ENCODE data around the gene PLAC1.

PLAC1 gene

GRCh38 chrX:134588806-134589205 is 69.5 kb downstream of the PLAC1 start:
- TF ChIP-seq, protein P1, sequence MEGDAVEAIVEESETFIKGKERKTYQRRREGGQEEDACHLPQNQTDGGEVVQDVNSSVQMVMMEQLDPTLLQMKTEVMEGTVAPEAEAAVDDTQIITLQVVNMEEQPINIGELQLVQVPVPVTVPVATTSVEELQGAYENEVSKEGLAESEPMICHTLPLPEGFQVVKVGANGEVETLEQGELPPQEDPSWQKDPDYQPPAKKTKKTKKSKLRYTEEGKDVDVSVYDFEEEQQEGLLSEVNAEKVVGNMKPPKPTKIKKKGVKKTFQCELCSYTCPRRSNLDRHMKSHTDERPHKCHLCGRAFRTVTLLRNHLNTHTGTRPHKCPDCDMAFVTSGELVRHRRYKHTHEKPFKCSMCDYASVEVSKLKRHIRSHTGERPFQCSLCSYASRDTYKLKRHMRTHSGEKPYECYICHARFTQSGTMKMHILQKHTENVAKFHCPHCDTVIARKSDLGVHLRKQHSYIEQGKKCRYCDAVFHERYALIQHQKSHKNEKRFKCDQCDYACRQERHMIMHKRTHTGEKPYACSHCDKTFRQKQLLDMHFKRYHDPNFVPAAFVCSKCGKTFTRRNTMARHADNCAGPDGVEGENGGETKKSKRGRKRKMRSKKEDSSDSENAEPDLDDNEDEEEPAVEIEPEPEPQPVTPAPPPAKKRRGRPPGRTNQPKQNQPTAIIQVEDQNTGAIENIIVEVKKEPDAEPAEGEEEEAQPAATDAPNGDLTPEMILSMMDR (IDR thresholded peaks at IDR 0.05; ENCODE audit: low read depth, low read length): no peak

DNA sequence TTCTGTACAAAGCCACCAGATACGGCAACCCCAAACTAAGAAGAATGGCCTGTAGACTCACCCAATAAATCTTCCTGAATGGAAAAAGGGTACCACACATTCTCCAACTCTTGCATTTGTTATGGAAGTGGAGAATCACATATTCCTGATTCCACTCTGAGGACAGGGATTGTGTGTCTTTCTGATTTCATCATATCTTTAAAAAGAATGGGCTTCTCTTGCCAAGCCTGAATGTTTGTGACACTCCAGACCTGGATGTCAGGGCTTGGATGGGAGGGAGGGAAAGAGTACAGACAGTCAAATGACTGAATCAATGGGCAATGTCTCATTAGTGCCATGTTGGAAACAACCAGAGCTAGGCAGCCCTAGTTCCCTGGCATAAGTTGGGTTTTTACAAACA is 77.4 kb downstream of the PLAC1 start:
- no peak overlapping the region for H3K4me3 ChIP-seq (replicated peaks in 1 of 2; ENCODE audit: low read depth in 2 of 2, low read length in 2 of 2)
- peak in 1 of 2 donors; percentile 29 for DNase-seq (ENCODE audit: low read depth in 2 of 2)
- TF ChIP-seq, protein P1 (IDR thresholded peaks at IDR 0.05; ENCODE audit: low read depth, low read length): no peak

More at GRCh38 chrX:134588806-134589205, 69.5 kb downstream of the PLAC1 start:
- no peak for DNase-seq (ENCODE audit: low read depth in 2 of 2)
- H3K4me3 ChIP-seq (replicated peaks in 1 of 2; ENCODE audit: low read depth in 2 of 2, low read length in 2 of 2): no peak overlapping the region

DNA sequence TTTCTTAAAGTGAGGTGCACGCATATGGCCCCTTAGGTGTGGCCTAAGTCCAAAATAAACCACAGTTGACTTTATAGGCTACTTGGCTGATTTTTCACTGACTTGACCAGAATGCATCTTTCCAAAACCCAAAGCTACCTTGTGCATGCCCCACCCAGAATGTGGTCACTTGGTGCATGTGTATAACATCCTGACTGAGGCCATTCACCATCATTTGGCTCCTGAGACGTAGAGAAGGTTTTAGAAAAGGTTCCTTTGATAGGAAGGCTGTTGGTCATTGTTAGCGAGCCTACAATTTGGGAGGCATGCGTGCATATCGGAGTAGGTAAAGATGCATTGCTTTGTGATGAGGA is 84.6 kb downstream of the PLAC1 start:
- TF ChIP-seq, protein P1 (IDR thresholded peaks at IDR 0.05; ENCODE audit: low read depth, low read length): no peak
- no peak overlapping the region for H3K4me3 ChIP-seq (replicated peaks in 1 of 2; ENCODE audit: low read depth in 2 of 2, low read length in 2 of 2)
- DNase-seq (ENCODE audit: low read depth in 2 of 2): no peak

GRCh38 chrX:134572816-134573682 is 85.2 kb downstream of the PLAC1 start:
- peak in 1 of 2 donors; percentile 26 for DNase-seq (ENCODE audit: low read depth in 2 of 2)
- TF ChIP-seq, protein P1 (IDR thresholded peaks at IDR 0.05; ENCODE audit: low read depth, low read length): no peak
- no peak overlapping the region for H3K4me3 ChIP-seq (replicated peaks in 1 of 2; ENCODE audit: low read depth in 2 of 2, low read length in 2 of 2)

GRCh38 chrX:134571796-134572195 is 86.5 kb downstream of the PLAC1 start:
- H3K4me3 ChIP-seq (replicated peaks in 1 of 2; ENCODE audit: low read depth in 2 of 2, low read length in 2 of 2): no peak overlapping the region
- TF ChIP-seq, protein P1 (IDR thresholded peaks at IDR 0.05; ENCODE audit: low read depth, low read length): no peak
- DNase-seq (ENCODE audit: low read depth in 2 of 2): peak in 1 of 2 donors; percentile 45

DNA sequence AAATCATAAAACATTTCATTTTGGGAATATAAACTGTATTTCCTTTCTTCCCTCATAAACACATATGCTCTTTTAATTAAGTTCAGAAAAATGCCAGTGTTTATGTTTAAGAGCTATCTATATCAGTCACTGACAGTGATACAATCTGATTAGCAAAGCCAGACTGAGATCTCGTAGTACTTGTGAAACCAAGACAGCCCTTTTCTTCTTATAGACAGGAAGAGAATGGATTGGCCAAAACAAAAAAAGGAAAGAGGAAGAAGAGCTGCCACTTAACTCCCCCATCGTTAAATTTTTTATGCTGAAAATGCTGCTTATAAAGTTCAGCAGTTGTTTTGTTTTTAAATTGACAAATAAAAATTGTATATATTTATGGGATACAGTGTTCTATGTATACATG is 87.4 kb downstream of the PLAC1 start:
- TF ChIP-seq, protein P1 (IDR thresholded peaks at IDR 0.05; ENCODE audit: low read depth, low read length): no peak
- no peak overlapping the region for H3K4me3 ChIP-seq (replicated peaks in 1 of 2; ENCODE audit: low read depth in 2 of 2, low read length in 2 of 2)
- DNase-seq (ENCODE audit: low read depth in 2 of 2): no peak

Measured in cardiac fibroblast (primary cell).